ENCODE data around the gene ALKBH8.
"Not testable (repeated sequence)": the region's sequence is repeated elsewhere in the genome, so short reads cannot be mapped to it uniquely, and the experiment has no call there.

ALKBH8 gene

GRCh38 chr11:107565219-107565937, at the start of gene ALKBH8:
Gene ALKBH8, minus strand, starts transcription at chr11:107565735. Its CDS starts 4,842 bp downstream, at chr11:107560893.
- peak; percentile 80 for DNase-seq

- DNase-seq: no peak
Observed at GRCh38 chr11:107612445-107612844, 46.9 kb upstream of the ALKBH8 start.

DNA sequence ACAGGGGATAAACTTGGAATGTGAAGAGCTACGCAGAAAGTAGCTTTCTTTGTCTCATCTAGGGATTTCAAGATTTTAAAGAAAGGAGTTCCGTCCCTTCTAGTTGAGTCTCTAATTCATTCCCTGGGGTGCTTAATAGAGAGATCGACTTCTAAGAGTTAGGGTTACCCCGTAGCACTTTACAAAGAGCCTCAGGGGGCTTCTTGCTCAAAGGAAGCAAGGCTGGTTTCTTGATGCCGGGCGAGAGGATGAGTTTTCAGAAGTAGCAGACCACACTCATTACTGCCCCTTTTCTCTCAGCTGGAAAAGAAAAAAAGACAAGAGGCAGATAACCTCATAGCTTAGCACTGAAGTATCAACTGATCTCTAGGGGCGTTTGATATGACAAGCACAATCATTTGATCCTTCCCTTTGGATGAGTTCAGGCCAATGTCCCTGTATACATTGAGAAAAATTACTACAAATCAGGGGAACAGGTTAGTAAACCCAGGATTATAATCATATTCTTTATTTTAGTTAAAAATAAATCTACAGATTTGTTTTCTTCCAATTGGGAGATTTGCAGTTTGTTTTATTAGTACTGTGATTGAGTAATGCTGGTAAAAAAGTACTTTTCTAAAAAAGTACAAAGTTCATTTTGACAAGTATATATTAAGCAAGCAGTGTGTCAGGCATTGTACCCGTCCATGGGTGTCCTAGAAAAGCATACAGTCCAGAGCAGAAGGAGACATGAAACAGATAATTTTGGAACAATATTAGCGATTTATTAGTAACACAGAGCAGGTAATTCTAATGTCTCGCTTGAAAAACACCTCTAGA, 44.1 kb upstream of the ALKBH8 start:
- no peak for DNase-seq

GRCh38 chr11:107608809-107609208, 43.3 kb upstream of the ALKBH8 start:
- no peak for DNase-seq

DNA sequence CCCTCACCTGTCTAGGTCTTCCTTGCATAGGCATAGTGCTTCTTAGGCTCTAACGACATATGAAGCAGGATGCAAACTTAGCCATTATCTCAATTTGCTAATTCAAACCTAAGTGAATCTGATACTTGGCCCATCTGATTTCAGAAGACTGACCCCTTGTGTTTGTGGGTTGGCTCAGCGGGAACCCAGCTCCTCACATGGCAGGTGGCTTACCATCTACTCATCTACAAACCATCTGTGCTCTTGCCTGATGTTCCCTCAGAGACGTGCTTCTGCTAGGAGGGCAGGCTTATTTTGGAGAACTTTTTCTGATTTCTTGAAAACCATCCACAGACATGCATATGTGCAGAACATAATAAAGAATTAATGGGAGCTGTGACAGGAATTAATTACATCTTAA, 40.6 kb upstream of the ALKBH8 start:
- no peak for DNase-seq

DNA sequence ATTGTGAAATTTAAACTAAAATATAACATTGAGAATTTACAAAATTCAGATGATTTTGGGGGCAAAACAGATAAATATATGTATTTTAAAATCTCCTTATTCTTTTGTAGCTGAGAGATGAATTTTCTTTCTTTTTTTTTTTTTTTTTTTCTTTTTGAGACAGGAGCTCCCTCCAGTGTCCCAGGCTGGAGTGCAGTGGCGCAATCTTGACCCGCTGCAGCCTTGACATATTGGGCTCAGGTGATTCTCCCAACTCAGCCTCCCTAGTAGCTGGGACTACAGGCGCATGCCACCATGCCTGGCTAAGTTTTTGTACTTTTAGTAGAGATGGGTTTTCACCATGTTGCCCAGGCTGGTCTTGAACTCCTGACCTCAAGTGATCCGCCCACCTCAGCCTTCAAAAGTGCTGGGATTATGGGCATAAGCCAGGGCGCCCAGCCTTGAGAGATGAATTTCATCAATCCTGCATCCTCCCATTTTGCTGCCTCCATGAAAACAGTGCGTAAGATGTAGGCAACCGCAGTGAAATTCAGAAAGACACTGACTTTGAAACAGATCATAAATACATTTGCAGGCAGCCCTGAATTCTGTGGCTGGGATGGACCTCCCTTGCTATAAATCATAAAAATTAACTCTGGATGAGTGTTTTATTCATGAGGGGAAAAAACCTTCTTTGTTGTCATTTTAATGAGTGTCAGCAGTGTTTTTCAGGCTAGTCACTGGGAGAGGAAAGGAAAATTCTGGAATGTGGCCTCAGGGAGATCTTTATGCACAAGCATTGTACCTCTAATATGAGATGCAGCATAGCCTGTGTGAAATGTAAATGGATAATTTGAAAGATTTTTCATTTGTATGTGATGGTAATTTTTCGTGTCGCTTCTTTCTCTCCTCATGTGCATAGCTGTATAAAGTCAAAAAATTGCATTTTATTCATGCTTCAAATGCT, 39.8 kb upstream of the ALKBH8 start:
- DNase-seq: no peak

GRCh38 chr11:107598225-107599139, 32.9 kb upstream of the ALKBH8 start:
- DNase-seq: no peak

DNA sequence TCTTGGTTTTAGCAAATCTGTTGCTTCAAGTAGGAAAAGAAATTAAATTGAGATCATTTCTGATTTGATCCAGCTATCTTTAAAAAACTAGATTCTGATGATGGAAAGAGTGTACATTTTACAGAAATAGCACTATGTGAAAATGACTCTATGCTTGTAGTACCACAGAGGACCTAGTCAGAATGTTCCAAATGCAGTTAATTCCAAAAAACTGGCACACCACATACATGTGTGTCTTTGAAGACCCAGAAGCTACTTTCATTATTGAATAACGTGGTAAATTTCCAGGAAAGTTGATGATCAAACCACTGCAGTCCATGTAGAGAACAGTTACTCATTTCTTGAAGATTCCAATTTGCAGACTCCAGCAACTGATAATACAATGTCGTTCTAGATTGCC, 29.2 kb upstream of the ALKBH8 start:
- DNase-seq: no peak

- DNase-seq: no peak
Observed at GRCh38 chr11:107593951-107594350, 28.4 kb upstream of the ALKBH8 start.

- no peak for DNase-seq
Observed at GRCh38 chr11:107592813-107593212, 27.3 kb upstream of the ALKBH8 start.

GRCh38 chr11:107592231-107592590, 26.7 kb upstream of the ALKBH8 start:
- DNase-seq: no peak

- DNase-seq: peak; percentile 33
Observed at GRCh38 chr11:107591378-107592230, 26.1 kb upstream of the ALKBH8 start.

- no peak for DNase-seq
Observed at GRCh38 chr11:107590460-107591377, 25.2 kb upstream of the ALKBH8 start, which contains the start of gene ELMOD1. Gene ELMOD1, plus strand, starts transcription at chr11:107591147. Its CDS starts 27,043 bp downstream, at chr11:107618190.

DNA sequence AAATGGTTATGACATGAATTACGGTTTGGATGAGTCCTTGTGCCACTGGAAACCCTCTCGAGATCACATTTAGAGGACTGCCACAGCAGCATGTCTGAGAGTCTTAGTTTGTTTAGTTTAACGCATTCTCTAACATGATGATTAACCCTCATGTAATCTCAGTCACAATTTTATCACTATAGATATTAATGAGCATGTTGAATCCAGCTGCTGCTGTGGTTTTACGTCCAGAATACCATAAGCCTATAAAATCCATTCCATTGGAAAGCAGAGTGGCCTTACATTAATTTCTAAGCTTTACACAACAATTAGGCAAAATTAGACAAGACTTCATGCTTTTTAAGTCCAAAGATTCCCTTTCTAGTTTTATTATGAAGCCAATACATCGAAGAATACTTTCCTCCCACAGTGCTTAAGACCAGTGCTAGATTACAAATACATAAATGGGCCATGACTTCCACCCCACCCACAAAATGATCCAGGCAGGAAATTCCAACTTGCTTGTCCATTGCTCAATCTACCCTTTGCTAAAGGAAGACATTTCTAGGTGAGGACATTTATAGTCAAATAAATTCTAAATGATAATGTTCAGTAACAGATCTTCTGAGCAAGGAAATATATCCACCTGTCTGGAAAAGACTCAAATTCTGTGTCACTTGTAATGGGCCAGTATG, 21.9 kb upstream of the ALKBH8 start:
- no peak for DNase-seq

- no peak for DNase-seq
Observed at GRCh38 chr11:107583629-107584195, 18.2 kb upstream of the ALKBH8 start.

DNA sequence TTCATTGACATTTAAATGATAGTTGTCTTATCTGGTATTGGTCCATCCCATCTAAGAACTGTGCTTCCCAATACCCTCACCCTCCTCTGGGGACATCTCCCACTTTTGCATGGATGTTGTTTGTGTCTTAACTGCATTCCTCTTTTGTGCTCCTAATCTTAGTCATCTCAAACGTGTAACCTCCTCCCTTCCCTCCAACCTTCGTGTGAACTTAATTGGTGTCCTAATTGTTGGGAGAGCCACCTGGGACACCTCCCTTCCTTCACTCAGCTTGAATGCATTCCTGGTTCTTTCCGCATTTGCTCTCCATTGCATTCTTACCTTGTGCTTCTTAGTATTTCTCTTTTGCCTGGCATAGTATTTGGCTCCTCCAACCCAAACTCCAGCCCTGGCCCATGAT, 15.6 kb upstream of the ALKBH8 start:
- DNase-seq: no peak

DNA sequence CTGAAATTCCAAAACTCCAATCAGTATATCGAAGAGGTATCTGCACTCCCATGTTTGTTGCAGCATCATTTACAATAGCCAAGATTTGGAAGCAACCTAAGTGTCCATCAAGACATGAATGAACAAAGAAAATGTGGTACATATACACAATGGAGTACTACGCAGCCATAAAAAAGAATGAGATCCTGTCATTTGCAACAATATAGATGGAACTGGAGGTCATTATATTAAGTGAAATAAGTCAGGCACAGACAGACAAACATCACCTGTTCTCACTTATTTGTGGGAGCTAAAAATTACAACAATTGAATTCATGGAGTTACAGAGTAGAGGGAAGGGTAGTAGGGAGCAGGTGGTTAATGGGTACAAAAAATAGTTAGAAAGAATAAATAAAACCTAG, 13.6 kb upstream of the ALKBH8 start:
- not testable (repeated sequence) for DNase-seq

DNA sequence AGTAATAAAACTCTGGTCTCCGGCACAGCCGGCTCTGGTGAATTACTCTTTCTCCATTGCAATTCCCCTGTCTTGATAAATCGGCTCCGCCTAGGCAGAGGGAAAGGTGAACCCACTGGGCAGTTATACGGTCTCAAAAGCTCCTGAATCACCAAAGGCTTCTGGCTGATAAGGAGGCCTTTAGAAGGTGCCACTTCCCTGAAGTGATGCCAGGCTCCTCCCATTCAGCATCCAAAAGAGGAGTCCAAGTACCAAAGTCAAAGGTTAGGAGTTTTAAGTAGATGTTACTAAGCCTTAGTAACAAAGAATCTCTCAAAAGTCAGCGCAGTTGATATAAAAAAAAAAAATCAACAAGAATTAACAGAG, 11.8 kb upstream of the ALKBH8 start:
- no peak for DNase-seq

Measured in activated CD4-positive, CD25-positive, alpha-beta regulatory T cell treated with anti-CD3 and anti-CD28 coated beads, Interleukin-2, amount 50 U/mL, for 72 hours (primary cell).